IMR-90 (cell line): Measurements from ENCODE around the gene QRFP. TPM values are rescaled to one million over a fixed set of nuclear protein-coding genes. Genes with fewer than 3 reads are reported as not detected.

Experiments
- ATAC-seq: fragments of 200-7000 bp; cut with Tn5 transposase; 2 replicates; pipeline ENCODE4 v1.9.1; 2020; ENCODE audit warnings: low read depth, mild to moderate bottlenecking, moderate library complexity
- BruUV-seq: library from RNA; stranded (reverse); fragments of 400-500 nt; replicated peaks from 2 replicates; lab custom pipeline; 2021; lab: Mats Ljungman, UMichigan
- CTCF ChIA-PET: fragments of 300-600 bp; formaldehyde crosslinking; extraction: SDS; loops from one replicate; lab custom pipeline; 2021; ENCODE audit warnings: antibody characterized with exemption; lab: Yijun Ruan, JAX
- POLR2A ChIA-PET: fragments of 300-600 bp; sonication (Branson Sonifier 250); formaldehyde crosslinking; loops from one replicate; lab custom pipeline; 2022; ENCODE audit warnings: antibody characterized with exemption; ENCODE audit not compliant: unreplicated experiment; lab: Charles Lee
- DNase-seq: peaks from one replicate; pipeline ENCODE4 v3.0.0; 2013
- H2AFZ ChIP-seq: replicated peaks from 2 replicates; pipeline ENCODE3; 2013; ENCODE audit warnings: low read length, mild to moderate bottlenecking; ENCODE audit not compliant: poor library complexity
- H2AK5ac ChIP-seq: 2 replicates; pipeline ENCODE4 v1.6.1; 2013; ENCODE audit warnings: low read depth, low read length, inconsistent platforms
- H2AK9ac ChIP-seq: replicated peaks from 2 replicates; pipeline ENCODE3; 2013; ENCODE audit warnings: mild to moderate bottlenecking, low read depth, low read length, moderate library complexity; ENCODE audit not compliant: poor library complexity
- H2BK120ac ChIP-seq: 2 replicates; pipeline ENCODE4 v1.6.1; 2013; ENCODE audit warnings: low read depth, low read length, inconsistent platforms
- H2BK15ac ChIP-seq: 3 replicates; pipeline ENCODE4 v1.6.1; 2013; ENCODE audit warnings: low read depth, low read length, inconsistent platforms
- H2BK20ac ChIP-seq: 2 replicates; pipeline ENCODE4 v1.6.1; 2013; ENCODE audit warnings: low read depth, mild to moderate bottlenecking, inconsistent platforms, low read length, moderate library complexity
- H2BK5ac ChIP-seq: 2 replicates; pipeline ENCODE4 v1.6.1; 2013; ENCODE audit warnings: mild to moderate bottlenecking, low read depth, low read length, inconsistent platforms; ENCODE audit not compliant: poor library complexity, severe bottlenecking
- H3K14ac ChIP-seq: replicated peaks from 2 replicates; pipeline ENCODE4 v1.6.1; 2013; ENCODE audit warnings: low read depth, low read length, inconsistent platforms
- H3K18ac ChIP-seq: 2 replicates; pipeline ENCODE4 v1.6.1; 2013; ENCODE audit warnings: low read depth, low read length, control low read depth
- H3K23ac ChIP-seq: 2 replicates; pipeline ENCODE4 v1.6.1; 2013; ENCODE audit warnings: low read depth, low read length, inconsistent platforms
- H3K27ac ChIP-seq: 2 replicates; pipeline ENCODE4 v1.5.1; 2013; ENCODE audit warnings: mild to moderate bottlenecking, control low read depth, low read length; ENCODE audit not compliant: insufficient read depth
- H3K27me3 ChIP-seq: 2 replicates; pipeline ENCODE4 v1.6.1; 2013; ENCODE audit warnings: low read length; ENCODE audit not compliant: control insufficient read depth, insufficient read depth
- H3K36me3 ChIP-seq: 2 replicates; pipeline ENCODE4 v1.6.1; 2013; ENCODE audit warnings: low read length, mixed read lengths; ENCODE audit not compliant: control insufficient read depth, insufficient read depth
- H3K4ac ChIP-seq: 2 replicates; pipeline ENCODE4 v1.6.1; 2013; ENCODE audit warnings: low read depth, low read length, inconsistent platforms
- H3K4me1 ChIP-seq: 2 replicates; pipeline ENCODE4 v1.6.1; 2013; ENCODE audit warnings: low read length, mixed read lengths; ENCODE audit not compliant: control insufficient read depth, insufficient read depth
- H3K4me2 ChIP-seq: 2 replicates; pipeline ENCODE4 v1.6.1; 2013; ENCODE audit warnings: low read depth, mild to moderate bottlenecking, control low read depth, low read length, moderate library complexity
- H3K4me3 ChIP-seq: 2 replicates; pipeline ENCODE4 v1.5.1; 2013; ENCODE audit warnings: low read depth, mild to moderate bottlenecking, control low read depth, low read length, moderate library complexity; ENCODE audit not compliant: insufficient read depth
- H3K56ac ChIP-seq: 2 replicates; pipeline ENCODE4 v1.6.1; 2013; ENCODE audit warnings: low read length, inconsistent platforms; ENCODE audit not compliant: insufficient read depth; ENCODE audit errors: extremely low read depth
- H3K79me1 ChIP-seq, 2 experiments: 2 replicates each; pipeline ENCODE4 v1.6.1; 2013; ENCODE audit warnings: low read length in 2 of 2, inconsistent platforms in 1 of 2, low read depth in 1 of 2
- H3K9ac ChIP-seq: 2 replicates; pipeline ENCODE4 v1.6.1; 2013; ENCODE audit warnings: low read depth, low read length, control low read depth
- H3K9me1 ChIP-seq: 2 replicates; pipeline ENCODE4 v1.6.1; 2013; ENCODE audit warnings: low read length, inconsistent platforms; ENCODE audit not compliant: insufficient read depth
- H3K9me3 ChIP-seq: 2 replicates; pipeline ENCODE4 v1.6.1; 2013; ENCODE audit warnings: low read length; ENCODE audit not compliant: control insufficient read depth, insufficient read depth
- H4K20me1 ChIP-seq: 2 replicates; pipeline ENCODE4 v1.6.1; 2013; ENCODE audit warnings: low read length, inconsistent platforms; ENCODE audit not compliant: insufficient read depth
- H4K5ac ChIP-seq: 2 replicates; pipeline ENCODE4 v1.6.1; 2013; ENCODE audit warnings: mild to moderate bottlenecking, low read depth, low read length, control low read depth
- H4K8ac ChIP-seq, 2 experiments: 2 replicates each; pipeline ENCODE4 v1.6.1; 2013; ENCODE audit warnings: low read depth in 2 of 2, low read length in 2 of 2, control low read depth in 1 of 2, inconsistent platforms in 1 of 2
- H4K91ac ChIP-seq: 2 replicates; pipeline ENCODE4 v1.6.1; 2013; ENCODE audit warnings: low read depth, low read length, inconsistent platforms; ENCODE audit not compliant: insufficient read depth
- CEBPB ChIP-seq: IDR thresholded peaks from 2 replicates; pipeline ENCODE4 v1.6.1; 2012; ENCODE audit warnings: low read depth, low read length, improper control_type of control experiment
- FOS ChIP-seq: fragments of 150-350 bp; IDR thresholded peaks from 2 replicates; pipeline ENCODE4 v1.6.1; 2016; ENCODE audit warnings: low read depth, low read length
- MAZ ChIP-seq: IDR thresholded peaks from 2 replicates; pipeline ENCODE4 v1.6.1; 2012; ENCODE audit warnings: low read depth, mild to moderate bottlenecking, low read length, improper control_type of control experiment, moderate library complexity, borderline replicate concordance
- MXI1 ChIP-seq: IDR thresholded peaks from 2 replicates; pipeline ENCODE4 v1.6.1; 2012; ENCODE audit warnings: low read depth, mild to moderate bottlenecking, low read length, moderate library complexity, borderline replicate concordance
- POLR2A ChIP-seq: IDR thresholded peaks from 2 replicates; pipeline ENCODE4 v1.6.1; 2012; ENCODE audit warnings: mild to moderate bottlenecking, low read depth, low read length
- RAD21 ChIP-seq: IDR thresholded peaks from 2 replicates; pipeline ENCODE4 v1.6.1; 2012; ENCODE audit warnings: low read length, improper control_type of control experiment
- RCOR1 ChIP-seq: IDR thresholded peaks from 2 replicates; pipeline ENCODE4 v1.6.1; 2012; ENCODE audit warnings: mild to moderate bottlenecking, low read length, improper control_type of control experiment; ENCODE audit not compliant: insufficient replicate concordance
- RFX5 ChIP-seq: IDR thresholded peaks from 2 replicates; pipeline ENCODE4 v1.8.0; 2012; ENCODE audit warnings: low read depth, mild to moderate bottlenecking, low read length, moderate library complexity
- SMC3 ChIP-seq: fragments of 150-350 bp; IDR thresholded peaks from 2 replicates; pipeline ENCODE4 v1.6.1; 2016; ENCODE audit warnings: low read depth, mild to moderate bottlenecking, antibody characterized with exemption, low read length, moderate library complexity
- WGBS, 2 experiments: methylation state at CpG; one replicate each; pipeline versions ENCODE4 v1.1.5 to v1.1.7; 2013; ENCODE audit warnings: missing lambda C conversion rate in 2 of 2; ENCODE audit not compliant: insufficient read length in 1 of 2; ENCODE audit errors: extremely low coverage in 2 of 2; 5-methylcytosine and 5-hydroxymethylcytosine counted together
- dilution Hi-C: fragments of 300-500 bp; cut with HindIII; formaldehyde crosslinking; loops from one replicate; pipeline ENCODE4 v1.14.3; 2018; ENCODE audit warnings: low sequenced_read_pairs; ENCODE audit not compliant: unreplicated experiment
- in situ Hi-C: fragments of 300-500 bp; cut with MboI; formaldehyde crosslinking; loops from 3 replicates; pipeline ENCODE4 v1.14.3; 2019; ENCODE audit warnings: low sequenced_read_pairs, inconsistent platforms, mixed read lengths
- intact Hi-C: fragments of 100-400 bp; cut with micrococcal nuclease; formaldehyde crosslinking; loops from 2 replicates; pipeline ENCODE4 v1.10.0; 2022
- polyA plus RNA-seq, 3 experiments: library from polyadenylated mRNA; depleted of rRNA; stranded (reverse); fragments of >200 nt; gene quantifications; 2 replicates each; pipeline ENCODE4 v1.2.3, GENCODE V29; 2012; ENCODE audit warnings: low replicate concordance in 1 of 3
- total RNA-seq: library from RNA; depleted of rRNA; stranded (reverse); fragments of >200 nt; gene quantifications from 2 replicates; pipeline ENCODE4 v1.2.3, GENCODE V29; 2012
- TF ChIP-seq, protein P1 (sequence below): fragments of 150-350 bp; IDR thresholded peaks from 2 replicates; pipeline ENCODE4 v1.6.1; 2016; ENCODE audit warnings: low read depth, mild to moderate bottlenecking, low read length, moderate library complexity, borderline replicate concordance
- TF ChIP-seq, protein P2 (sequence below): fragments of 150-350 bp; IDR thresholded peaks from 2 replicates; pipeline ENCODE4 v1.6.1; 2017; ENCODE audit warnings: mild to moderate bottlenecking, antibody characterized with exemption, low read length, low read depth

QRFP gene
- total and polyA plus RNA-seq, 2 of the 4 experiments (the other 2 are of a cell fraction), result not detected

DNA sequence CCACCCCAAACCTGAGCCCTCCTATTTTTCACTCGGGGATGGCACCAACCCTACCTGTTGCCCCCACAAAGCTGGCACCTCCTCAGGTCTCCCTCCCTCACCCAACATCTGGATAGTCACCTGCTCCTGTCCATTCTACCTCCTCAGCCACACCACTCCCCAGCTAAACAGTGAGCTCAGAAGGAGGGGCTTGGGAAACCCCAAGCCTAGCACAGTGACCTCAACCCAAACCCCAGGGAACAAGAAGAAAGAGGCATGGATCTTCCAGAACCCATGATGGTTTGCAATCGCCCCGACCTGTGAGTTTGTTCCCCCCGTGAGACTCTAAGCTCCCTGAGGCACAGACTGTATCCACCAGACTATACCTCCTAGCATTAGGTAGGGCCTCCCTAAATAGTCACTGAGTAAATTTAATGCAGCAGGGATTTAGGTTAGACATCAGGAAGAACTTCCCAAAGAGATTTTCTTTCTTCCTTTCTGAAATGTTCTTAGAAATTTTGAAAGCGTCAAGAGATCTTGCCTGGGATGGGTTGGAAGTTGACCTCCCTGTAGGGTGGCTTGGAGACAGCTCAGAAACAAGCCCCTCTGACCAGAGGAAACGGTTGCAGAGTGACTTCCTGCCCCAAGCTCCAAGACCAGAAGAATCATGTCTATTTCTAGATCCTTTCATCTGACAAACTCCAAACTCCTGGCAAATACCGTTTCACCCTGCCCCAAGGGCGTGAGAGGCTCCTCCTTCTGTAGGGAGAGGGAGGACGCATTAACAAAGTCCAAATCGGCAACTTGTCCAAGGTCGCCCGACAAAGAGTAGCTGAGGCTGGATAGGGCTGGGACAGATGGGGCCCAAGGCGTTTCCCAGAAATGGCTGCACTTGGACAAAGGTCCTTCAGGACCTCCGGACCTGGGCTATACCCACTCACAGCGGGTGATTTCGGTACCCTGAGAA, 38.4 kb upstream of the QRFP start (continued):
- TF ChIP-seq, protein P1, sequence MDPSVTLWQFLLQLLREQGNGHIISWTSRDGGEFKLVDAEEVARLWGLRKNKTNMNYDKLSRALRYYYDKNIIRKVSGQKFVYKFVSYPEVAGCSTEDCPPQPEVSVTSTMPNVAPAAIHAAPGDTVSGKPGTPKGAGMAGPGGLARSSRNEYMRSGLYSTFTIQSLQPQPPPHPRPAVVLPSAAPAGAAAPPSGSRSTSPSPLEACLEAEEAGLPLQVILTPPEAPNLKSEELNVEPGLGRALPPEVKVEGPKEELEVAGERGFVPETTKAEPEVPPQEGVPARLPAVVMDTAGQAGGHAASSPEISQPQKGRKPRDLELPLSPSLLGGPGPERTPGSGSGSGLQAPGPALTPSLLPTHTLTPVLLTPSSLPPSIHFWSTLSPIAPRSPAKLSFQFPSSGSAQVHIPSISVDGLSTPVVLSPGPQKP, result no peak
- no peak for TF ChIP-seq POLR2A
- TF ChIP-seq RFX5, result no peak

DNA sequence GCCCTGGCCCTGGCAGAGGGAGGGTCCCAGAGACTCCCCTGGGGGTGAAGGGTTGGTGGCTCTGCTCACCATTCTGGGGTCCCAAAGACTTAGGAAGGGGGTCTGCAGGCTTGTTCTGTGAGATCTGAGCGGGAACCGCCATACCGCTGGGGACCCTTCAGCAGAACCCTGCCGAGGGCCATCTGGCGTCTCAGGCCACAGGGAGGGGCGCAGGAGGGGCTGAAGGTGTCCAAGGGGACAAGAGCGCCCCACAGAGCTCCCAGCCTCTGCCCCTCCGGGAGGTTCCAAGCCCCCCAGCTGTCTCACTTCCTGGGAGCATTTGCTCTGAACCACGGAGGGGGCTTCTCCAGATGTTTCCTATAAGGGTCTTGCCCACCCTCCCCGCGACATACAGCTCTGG, 37.6 kb upstream of the QRFP start:
- Histone ChIP-seq H3K14ac (no peak overlapping the region), H4K8ac (no peak overlapping the region), H3K9me1 (peaks cover 7% of the 10 kb centered on the region; the same call in 1 of the 2 replicates), H2BK15ac (no peak overlapping the region), H2BK20ac (peak overlapping the region; percentile 57; the same call in 1 of the 2 replicates), H2AFZ (no peak overlapping the region), H2BK5ac (no peak overlapping the region), H3K4me2 (no peak overlapping the region), H3K9ac (no peak overlapping the region), H3K27me3 (peaks cover 1% of the 10 kb centered on the region; the same call in 1 of the 2 replicates), H3K36me3 (no peaks in the 10 kb centered on the region), H3K79me1 (0 out of 4 replicates have a peak, but pooled peaks cover 0 to 3% of the 10 kb centered on the region in 2 experiments), H4K5ac (no peak overlapping the region), H3K9me3 (no peaks in the 10 kb centered on the region), H2AK5ac (peak overlapping the region; percentile 82; the same call in 1 of the 2 replicates), H3K27ac (no peak overlapping the region), H2AK9ac (no peak overlapping the region), H3K4me3 (no peak overlapping the region), H3K23ac (no peak overlapping the region), H3K4me1 (peaks cover 35% of the 10 kb centered on the region), H3K18ac (no peak overlapping the region), H4K91ac (peak overlapping the region; percentile 73; the same call in 1 of the 2 replicates), H4K20me1 (peaks cover 4% of the 10 kb centered on the region; the same call in 1 of the 2 replicates), H3K4ac (no peak overlapping the region), H2BK120ac (peak overlapping the region; percentile 68; the same call in 1 of the 2 replicates), H3K56ac (no peak overlapping the region)
- BruUV-seq, result no TSS peak
- DNase-seq (no peak), ATAC-seq (no peak)
- POLR2A ChIA-PET, result no interaction called here
- WGBS, 2 experiments, result 94% methylated on average over 6 of the region's 11 CpGs; no CpG with 5 or more reads in 1 of the 2 experiments
- dilution Hi-C loops, result no loop called here
- intact Hi-C loops, result no loop called here
- in situ Hi-C loops, result no loop called here
- CTCF ChIA-PET, result interaction anchor here (1.4 kb wide), 1 partner anchor 64 kb away, joined by 4 read pairs; no protein-coding TSS in a partner anchor
- no peak for TF ChIP-seq FOS
- no peak for TF ChIP-seq RFX5
- no peak for TF ChIP-seq SMC3
- TF ChIP-seq MAZ, result no peak
- TF ChIP-seq POLR2A, result no peak
- TF ChIP-seq, protein P2, sequence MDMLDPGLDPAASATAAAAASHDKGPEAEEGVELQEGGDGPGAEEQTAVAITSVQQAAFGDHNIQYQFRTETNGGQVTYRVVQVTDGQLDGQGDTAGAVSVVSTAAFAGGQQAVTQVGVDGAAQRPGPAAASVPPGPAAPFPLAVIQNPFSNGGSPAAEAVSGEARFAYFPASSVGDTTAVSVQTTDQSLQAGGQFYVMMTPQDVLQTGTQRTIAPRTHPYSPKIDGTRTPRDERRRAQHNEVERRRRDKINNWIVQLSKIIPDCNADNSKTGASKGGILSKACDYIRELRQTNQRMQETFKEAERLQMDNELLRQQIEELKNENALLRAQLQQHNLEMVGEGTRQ, result no peak
- no peak for TF ChIP-seq RAD21
- no peak for TF ChIP-seq CEBPB
- no peak for TF ChIP-seq RCOR1
- TF ChIP-seq, protein P1, result no peak
- no peak for TF ChIP-seq MXI1
